ENCODE measurements around the gene ATXN7L1.
A peak's percentile ranks its signal among the peaks of the same experiment; 100 is the strongest.

ATXN7L1 gene

GRCh38 chr7:105778956-105779355, 97.4 kb downstream of the ATXN7L1 start:
- no peak overlapping the region for H3K4me3 ChIP-seq (ENCODE audit: low read length)
- no peak overlapping the region for H3K9ac ChIP-seq (ENCODE audit: low read depth, low read length)
- H3K4me1 ChIP-seq (ENCODE audit: insufficient read depth, low read length), result peaks cover 34% of the 10 kb centered on the region
- H3K36me3 ChIP-seq (ENCODE audit: insufficient read depth, low read depth, low read length), result no peaks in the 10 kb centered on the region; the same call in 1 of the 2 replicates
- peaks cover 4% of the 10 kb centered on the region; the same call in 1 of the 2 replicates for H3K27me3 ChIP-seq (ENCODE audit: insufficient read depth, low read length)
- no peaks in the 10 kb centered on the region for H3K9me3 ChIP-seq (ENCODE audit: insufficient read depth, low read depth, low read length)
- H3K27ac ChIP-seq (ENCODE audit: low read length), result no peak overlapping the region

- Histone ChIP-seq H3K36me3 (ENCODE audit: insufficient read depth, low read depth, low read length) (no peaks in the 10 kb centered on the region), H3K4me3 (ENCODE audit: low read length) (no peak overlapping the region), H3K4me1 (ENCODE audit: insufficient read depth, low read length) (peaks cover 49% of the 10 kb centered on the region), H3K27ac (ENCODE audit: low read length) (no peak overlapping the region), H3K9ac (ENCODE audit: low read depth, low read length) (no peak overlapping the region), H3K27me3 (ENCODE audit: insufficient read depth, low read length) (peaks cover 4% of the 10 kb centered on the region; the same call in 1 of the 2 replicates), H3K9me3 (ENCODE audit: insufficient read depth, low read depth, low read length) (no peaks in the 10 kb centered on the region)
These were observed 99.2 kb downstream of the ATXN7L1 start for GRCh38 chr7:105776986-105777910.

- H3K9ac ChIP-seq (ENCODE audit: low read depth, low read length), result no peak overlapping the region
These were observed 100.2 kb downstream of the ATXN7L1 start for GRCh38 chr7:105776068-105776790.

GRCh38 chr7:105775580-105775979, 100.8 kb downstream of the ATXN7L1 start:
- Histone ChIP-seq H3K27ac (ENCODE audit: low read length) (no peak overlapping the region), H3K4me1 (ENCODE audit: insufficient read depth, low read length) (peaks cover 50% of the 10 kb centered on the region), H3K4me3 (ENCODE audit: low read length) (no peak overlapping the region), H3K27me3 (ENCODE audit: insufficient read depth, low read length) (peaks cover 4% of the 10 kb centered on the region; the same call in 1 of the 2 replicates), H3K36me3 (ENCODE audit: insufficient read depth, low read depth, low read length) (no peaks in the 10 kb centered on the region), H3K9me3 (ENCODE audit: insufficient read depth, low read depth, low read length) (no peaks in the 10 kb centered on the region), H3K9ac (ENCODE audit: low read depth, low read length) (peak overlapping the region; percentile 16; the same call in 1 of the 2 replicates)

More at GRCh38 chr7:105776068-105776790, 100.2 kb downstream of the ATXN7L1 start:
- peaks cover 50% of the 10 kb centered on the region for H3K4me1 ChIP-seq (ENCODE audit: insufficient read depth, low read length)
- H3K9me3 ChIP-seq (ENCODE audit: insufficient read depth, low read depth, low read length), result no peaks in the 10 kb centered on the region
- no peaks in the 10 kb centered on the region for H3K36me3 ChIP-seq (ENCODE audit: insufficient read depth, low read depth, low read length)
- H3K27me3 ChIP-seq (ENCODE audit: insufficient read depth, low read length), result peaks cover 4% of the 10 kb centered on the region; the same call in 1 of the 2 replicates
- H3K27ac ChIP-seq (ENCODE audit: low read length), result no peak overlapping the region
- peak overlapping the region; percentile 31; the same call in 1 of the 2 replicates for H3K4me3 ChIP-seq (ENCODE audit: low read length)

GRCh38 chr7:105773030-105773460, 103.4 kb downstream of the ATXN7L1 start:
- Histone ChIP-seq H3K4me3 (ENCODE audit: low read length) (0 out of 2 replicates have a peak overlapping the region, but pooled peaks have one; percentile 22), H3K9me3 (ENCODE audit: insufficient read depth, low read depth, low read length) (no peaks in the 10 kb centered on the region), H3K36me3 (ENCODE audit: insufficient read depth, low read depth, low read length) (no peaks in the 10 kb centered on the region), H3K4me1 (ENCODE audit: insufficient read depth, low read length) (peaks cover 57% of the 10 kb centered on the region), H3K27me3 (ENCODE audit: insufficient read depth, low read length) (peaks cover 4% of the 10 kb centered on the region; the same call in 1 of the 2 replicates), H3K9ac (ENCODE audit: low read depth, low read length) (peak overlapping the region; percentile 41; the same call in 1 of the 2 replicates), H3K27ac (ENCODE audit: low read length) (peak overlapping the region; percentile 94)

GRCh38 chr7:105769901-105770628, 106.3 kb downstream of the ATXN7L1 start:
- H3K27me3 ChIP-seq (ENCODE audit: insufficient read depth, low read length), result no peaks in the 10 kb centered on the region
- H3K27ac ChIP-seq (ENCODE audit: low read length), result no peak overlapping the region
- no peak overlapping the region for H3K4me3 ChIP-seq (ENCODE audit: low read length)
- no peaks in the 10 kb centered on the region for H3K36me3 ChIP-seq (ENCODE audit: insufficient read depth, low read depth, low read length)
- no peaks in the 10 kb centered on the region for H3K9me3 ChIP-seq (ENCODE audit: insufficient read depth, low read depth, low read length)
- H3K9ac ChIP-seq (ENCODE audit: low read depth, low read length), result no peak overlapping the region
- H3K4me1 ChIP-seq (ENCODE audit: insufficient read depth, low read length), result peaks cover 36% of the 10 kb centered on the region

GRCh38 chr7:105768898-105769507, 107.4 kb downstream of the ATXN7L1 start:
- Histone ChIP-seq H3K9me3 (ENCODE audit: insufficient read depth, low read depth, low read length) (no peaks in the 10 kb centered on the region), H3K27me3 (ENCODE audit: insufficient read depth, low read length) (no peaks in the 10 kb centered on the region), H3K9ac (ENCODE audit: low read depth, low read length) (no peak overlapping the region), H3K4me1 (ENCODE audit: insufficient read depth, low read length) (peaks cover 27% of the 10 kb centered on the region), H3K36me3 (ENCODE audit: insufficient read depth, low read depth, low read length) (no peaks in the 10 kb centered on the region), H3K4me3 (ENCODE audit: low read length) (no peak overlapping the region), H3K27ac (ENCODE audit: low read length) (no peak overlapping the region)

GRCh38 chr7:105768117-105768516, 108.3 kb downstream of the ATXN7L1 start:
- Histone ChIP-seq H3K27ac (ENCODE audit: low read length) (no peak overlapping the region), H3K9me3 (ENCODE audit: insufficient read depth, low read depth, low read length) (no peaks in the 10 kb centered on the region), H3K4me1 (ENCODE audit: insufficient read depth, low read length) (peaks cover 18% of the 10 kb centered on the region)

GRCh38 chr7:105766421-105767073, 109.9 kb downstream of the ATXN7L1 start:
- Histone ChIP-seq H3K36me3 (ENCODE audit: insufficient read depth, low read depth, low read length) (no peaks in the 10 kb centered on the region), H3K4me1 (ENCODE audit: insufficient read depth, low read length) (peaks cover 11% of the 10 kb centered on the region), H3K9me3 (ENCODE audit: insufficient read depth, low read depth, low read length) (no peaks in the 10 kb centered on the region), H3K27me3 (ENCODE audit: insufficient read depth, low read length) (no peaks in the 10 kb centered on the region), H3K9ac (ENCODE audit: low read depth, low read length) (no peak overlapping the region), H3K4me3 (ENCODE audit: low read length) (no peak overlapping the region), H3K27ac (ENCODE audit: low read length) (no peak overlapping the region)

More at GRCh38 chr7:105768117-105768516, 108.3 kb downstream of the ATXN7L1 start:
- H3K4me3 ChIP-seq (ENCODE audit: low read length), result no peak overlapping the region
- no peaks in the 10 kb centered on the region for H3K27me3 ChIP-seq (ENCODE audit: insufficient read depth, low read length)
- no peak overlapping the region for H3K9ac ChIP-seq (ENCODE audit: low read depth, low read length)
- no peaks in the 10 kb centered on the region for H3K36me3 ChIP-seq (ENCODE audit: insufficient read depth, low read depth, low read length)

- no peaks in the 10 kb centered on the region for H3K36me3 ChIP-seq (ENCODE audit: insufficient read depth, low read depth, low read length)
- no peak overlapping the region for H3K9ac ChIP-seq (ENCODE audit: low read depth, low read length)
- H3K27ac ChIP-seq (ENCODE audit: low read length), result no peak overlapping the region
- H3K4me3 ChIP-seq (ENCODE audit: low read length), result no peak overlapping the region
- H3K27me3 ChIP-seq (ENCODE audit: insufficient read depth, low read length), result no peaks in the 10 kb centered on the region
- H3K9me3 ChIP-seq (ENCODE audit: insufficient read depth, low read depth, low read length), result no peaks in the 10 kb centered on the region
- H3K4me1 ChIP-seq (ENCODE audit: insufficient read depth, low read length), result peaks cover 11% of the 10 kb centered on the region
These were observed 110.6 kb downstream of the ATXN7L1 start for GRCh38 chr7:105765846-105766245.
